DMS153 (cell line): ENCODE results near the gene CCDC181.

ENCODE experiments used
- DNase-seq: peaks from one replicate; lab custom pipeline; 2025; lab: John Stamatoyannopoulos, UW

The CCDC181 gene

DNA sequence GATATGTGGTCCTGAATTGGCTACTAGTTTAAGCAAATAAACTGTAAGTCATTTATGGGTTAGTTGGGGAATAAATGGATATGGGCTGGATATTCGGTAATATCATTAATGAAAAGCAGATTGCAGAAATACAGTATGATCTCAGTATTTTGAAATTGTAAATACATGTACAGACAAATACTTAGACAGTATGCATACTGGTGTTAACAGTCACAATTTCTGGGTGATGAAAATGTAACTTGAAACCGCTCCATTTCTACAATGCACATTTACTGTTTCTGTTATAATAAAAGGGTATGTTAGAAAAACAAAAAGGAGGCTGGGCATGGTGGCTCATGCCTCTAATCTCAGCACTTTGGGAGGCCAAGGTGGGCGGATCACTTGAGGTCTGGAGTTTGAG, 31.3 kb downstream of the CCDC181 start:
- no peak for DNase-seq

DNA sequence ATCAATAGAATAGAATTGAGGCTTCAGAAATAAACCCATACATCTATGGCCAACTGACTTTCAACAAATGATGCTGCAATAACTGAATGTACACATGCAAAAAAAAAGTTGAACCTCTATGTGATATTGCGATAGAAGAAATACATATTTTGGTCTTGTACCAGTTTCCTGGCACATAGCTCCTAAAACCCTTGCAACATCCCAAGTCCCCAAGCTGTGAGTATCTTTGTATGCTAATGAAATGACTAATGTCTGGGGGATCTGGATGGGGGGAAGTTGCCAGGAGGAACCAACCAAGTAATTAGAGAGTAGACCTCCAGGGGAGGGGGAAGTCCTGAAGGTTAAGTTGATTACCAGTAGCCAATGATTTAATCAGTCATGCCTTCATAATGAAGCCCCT, 34.9 kb downstream of the CCDC181 start:
- no peak for DNase-seq

- no peak for DNase-seq
These were observed 37.0 kb downstream of the CCDC181 start for GRCh38 chr1:169390303-169390702.

DNA sequence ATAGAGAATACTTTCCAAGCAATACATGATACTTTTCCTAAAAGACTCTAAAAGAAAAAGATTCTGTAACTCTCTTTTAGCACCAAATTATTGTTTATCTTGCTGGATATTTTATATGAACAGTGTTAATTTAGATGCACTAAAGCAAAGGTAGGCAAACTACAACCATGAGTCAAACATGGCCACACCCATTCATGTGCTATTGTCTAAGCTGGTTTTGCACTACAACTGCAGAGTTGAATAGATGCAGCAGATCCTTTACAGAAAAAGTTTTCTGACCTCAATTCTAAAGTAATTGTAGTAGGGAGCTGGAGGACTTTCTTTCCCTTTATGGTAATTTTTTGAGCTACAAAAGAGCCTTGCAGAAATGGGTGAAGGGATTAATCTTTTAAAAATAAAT, 39.9 kb downstream of the CCDC181 start:
- DNase-seq: no peak

DNA sequence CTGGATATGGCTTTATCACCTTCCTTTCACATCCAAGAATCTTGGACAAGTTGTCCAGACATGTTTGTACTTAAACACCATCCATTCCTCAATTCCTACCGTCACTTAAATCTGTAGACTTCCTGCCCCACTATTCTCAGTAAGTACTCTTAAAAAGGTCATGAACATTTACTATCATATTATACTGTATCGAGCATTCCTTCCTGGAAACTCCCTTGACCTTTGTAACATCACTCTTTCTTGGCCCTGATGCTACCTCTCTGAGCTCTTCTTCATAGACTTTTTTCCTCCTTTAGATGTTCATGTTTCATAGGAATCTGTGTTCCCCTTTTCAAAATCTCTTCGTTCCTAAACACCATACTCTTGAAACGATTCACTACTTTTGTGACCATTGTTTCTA, 43.8 kb downstream of the CCDC181 start:
- DNase-seq: no peak

- DNase-seq: no peak
These were observed 46.1 kb downstream of the CCDC181 start for GRCh38 chr1:169381162-169381561.

GRCh38 chr1:169371404-169371803, 55.9 kb downstream of the CCDC181 start:
- no peak for DNase-seq

DNA sequence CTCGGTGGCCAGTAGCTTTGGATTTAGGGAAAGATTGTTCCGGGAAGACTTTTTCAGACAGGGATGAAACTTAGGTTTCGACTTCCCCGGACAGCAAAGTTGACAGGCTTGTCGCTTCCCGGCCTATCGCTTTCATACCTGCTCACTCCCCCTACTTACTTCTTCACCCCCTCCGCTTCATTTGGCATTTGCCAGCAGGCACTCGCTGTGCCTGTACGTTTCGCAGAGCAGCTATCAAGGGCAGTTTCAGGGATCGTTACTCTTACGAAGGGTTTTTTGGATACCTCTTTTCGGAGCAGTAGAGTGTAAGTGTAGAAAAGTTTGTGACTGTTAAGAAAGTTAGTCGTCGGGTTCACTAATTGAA, 58.9 kb downstream of the CCDC181 start:
- no peak for DNase-seq

DNA sequence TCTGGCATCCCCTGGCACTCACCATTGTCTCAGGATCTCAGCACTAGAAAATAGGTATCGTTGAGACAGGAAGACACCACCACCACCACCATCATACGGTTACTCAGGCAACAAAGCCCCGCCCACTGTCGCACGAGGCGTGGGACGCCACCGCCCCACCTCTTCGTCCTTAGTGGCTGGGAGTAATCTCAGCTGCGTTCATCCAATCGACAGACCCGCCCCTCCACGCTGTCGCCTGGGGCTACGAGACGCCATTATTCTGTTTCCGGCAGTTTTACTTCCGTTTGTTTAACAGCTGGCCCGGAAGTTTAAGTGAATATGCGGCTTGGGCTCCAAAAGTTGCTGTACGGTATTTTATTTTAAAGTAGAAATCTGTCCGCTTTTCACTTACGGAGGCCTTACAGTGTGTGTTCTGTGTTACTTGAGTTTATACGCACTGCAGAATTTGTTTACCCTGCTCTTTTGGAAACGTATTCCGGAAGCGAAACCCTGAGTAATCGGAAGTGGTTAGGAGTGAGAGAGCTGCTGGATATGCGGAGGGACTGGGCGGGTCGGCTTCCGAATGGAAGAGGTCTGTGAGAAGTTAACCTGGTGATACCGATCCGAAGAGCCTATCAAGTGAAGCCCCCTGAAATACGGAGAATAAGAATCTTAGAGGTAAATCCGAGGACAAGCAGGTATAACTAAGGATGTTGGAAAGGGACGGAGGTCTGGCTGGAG, 59.4 kb downstream of the CCDC181 start, which contains the start of the genes BLZF1 and NME7:
Gene BLZF1, plus strand, starts transcription at position 510 of the 720 bp plus-strand sequence. CDS start 1,328 bp downstream, outside the sequence.
Gene NME7, minus strand, starts transcription at position 112 of the 720 bp plus-strand sequence. Its CDS starts 87 bp downstream, at position 25.
- peak; percentile 98 for DNase-seq

- DNase-seq: no peak
These were observed 60.1 kb downstream of the CCDC181 start for GRCh38 chr1:169367096-169367685.

- DNase-seq: no peak
These were observed 62.3 kb downstream of the CCDC181 start for GRCh38 chr1:169364948-169365347.

- no peak for DNase-seq
These were observed 64.1 kb downstream of the CCDC181 start for GRCh38 chr1:169363046-169363730.

- no peak for DNase-seq
These were observed 66.0 kb downstream of the CCDC181 start for GRCh38 chr1:169361281-169361680.

DNA sequence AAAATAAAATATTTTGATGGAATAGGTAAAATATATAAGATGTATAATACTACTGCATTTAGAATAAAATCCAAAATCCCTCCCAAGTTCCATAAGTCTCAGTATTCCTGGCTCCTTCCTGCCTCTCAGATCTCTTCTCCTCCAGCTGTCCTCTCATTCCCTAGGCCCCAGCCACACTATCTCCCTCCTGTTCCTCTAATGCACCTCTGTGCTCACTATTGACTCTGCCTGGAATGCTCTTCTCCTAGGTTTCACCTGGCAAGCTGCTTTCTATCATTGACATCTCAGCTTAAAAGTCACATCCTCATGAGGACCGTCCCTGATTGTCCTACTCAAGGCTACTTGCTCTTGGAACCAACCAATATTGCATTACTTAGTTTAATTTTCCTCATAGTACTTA, 66.9 kb downstream of the CCDC181 start:
- DNase-seq: no peak

- DNase-seq: peak; percentile 43
These were observed 78.8 kb downstream of the CCDC181 start for GRCh38 chr1:169348383-169349036.

GRCh38 chr1:169347688-169348382, 79.4 kb downstream of the CCDC181 start:
- DNase-seq: no peak

GRCh38 chr1:169346036-169346589, 81.2 kb downstream of the CCDC181 start:
- DNase-seq: no peak

DNA sequence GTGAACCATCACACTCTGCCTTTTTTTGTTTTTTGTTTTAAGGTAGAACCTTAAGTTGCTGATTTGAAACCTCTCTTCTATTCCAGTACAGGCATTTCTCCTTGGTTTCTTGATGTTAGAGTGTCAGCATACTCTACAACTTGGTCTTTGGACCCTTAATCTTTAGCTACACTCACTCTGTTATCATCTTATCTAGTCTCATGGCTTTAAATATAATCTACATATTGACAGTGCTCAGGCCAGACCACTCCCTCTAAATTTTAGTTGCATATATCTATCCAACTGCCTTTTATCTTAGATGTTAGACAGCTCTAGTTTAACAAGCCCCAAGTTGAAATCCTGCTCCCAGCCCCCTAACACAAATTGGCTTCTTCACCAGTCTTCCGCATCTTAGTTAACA, 81.8 kb downstream of the CCDC181 start:
- no peak for DNase-seq
